ENCODE measurements around the gene FUCA2.

FUCA2 gene

GRCh38 chr6:143507358-143508145, 4.0 kb downstream of the FUCA2 start:
- TF ChIP-seq CTCF (conservative IDR thresholded peaks at IDR 0.05): no peak
- H3K27ac ChIP-seq: no peak overlapping the region

GRCh38 chr6:143506620-143507019, 4.9 kb downstream of the FUCA2 start:
- TF ChIP-seq CTCF (conservative IDR thresholded peaks at IDR 0.05): no peak
- H3K27ac ChIP-seq: no peak overlapping the region

GRCh38 chr6:143506199-143506598, 5.3 kb downstream of the FUCA2 start:
- TF ChIP-seq CTCF (conservative IDR thresholded peaks at IDR 0.05): no peak

GRCh38 chr6:143505537-143505936, 6.0 kb downstream of the FUCA2 start:
- H3K27ac ChIP-seq: no peak overlapping the region
- TF ChIP-seq CTCF (conservative IDR thresholded peaks at IDR 0.05): no peak

More at GRCh38 chr6:143506199-143506598, 5.3 kb downstream of the FUCA2 start:
- H3K27ac ChIP-seq: no peak overlapping the region

GRCh38 chr6:143505111-143505510, 6.4 kb downstream of the FUCA2 start:
- TF ChIP-seq CTCF (conservative IDR thresholded peaks at IDR 0.05): no peak
- no peak overlapping the region for H3K27ac ChIP-seq

GRCh38 chr6:143504369-143504768, 7.2 kb downstream of the FUCA2 start:
- H3K27ac ChIP-seq: no peak overlapping the region
- TF ChIP-seq CTCF (conservative IDR thresholded peaks at IDR 0.05): no peak

- no peak overlapping the region for H3K27ac ChIP-seq
- no peak for TF ChIP-seq CTCF (conservative IDR thresholded peaks at IDR 0.05)
Measured at GRCh38 chr6:143501851-143502250, 9.7 kb downstream of the FUCA2 start.
